Right lobe of liver (tissue), 4 donors: ENCODE measurements around the gene APH1B.

Experiments
- CTCF ChIP-seq, 4 donors: fragments of 200-600 bp in 3 of 4; fragments of 450-650 bp in 1 of 4; IDR thresholded peaks; one replicate each; pipeline versions ENCODE4 v1.5.1 to v1.8.0; 2016 to 2022; ENCODE audit warnings: antibody characterized with exemption in 4 of 4, mild to moderate bottlenecking in 2 of 4
- POLR2A ChIP-seq: fragments of 450-650 bp; IDR thresholded peaks from one replicate; pipeline ENCODE4 v1.6.1; 2017; ENCODE audit warnings: antibody characterized with exemption, mild to moderate bottlenecking
- donor health status: DM: no; HTN: no; CAD: no.
- donor health status: DM: no; HTN: no; CAD: no.
- donor health status: DM: no; HTN: yes; CAD: no.

- no peak for TF ChIP-seq CTCF (IDR thresholded peaks at IDR 0.05)
- TF ChIP-seq POLR2A: no peak
These were observed 47.4 kb downstream of the APH1B start for GRCh38 chr15:63324770-63325169.
